GM13976 (cell line): Measurements from ENCODE around the gene PI4KA.

Source experiments
- DNase-seq: peaks from one replicate; pipeline ENCODE4 v3.0.0; 2012; ENCODE audit warnings: low spot score
- CTCF ChIP-seq: IDR thresholded peaks from 2 replicates; pipeline ENCODE4 v1.5.1; 2012; ENCODE audit warnings: borderline replicate concordance, mild to moderate bottlenecking; ENCODE audit not compliant: insufficient read depth; ENCODE audit errors: extremely low read depth, missing control alignments, control extremely low read depth
- in situ Hi-C: fragments of 300-500 bp; cut with MboI; formaldehyde crosslinking; loops from one replicate; pipeline ENCODE4 v1.12.0; 2022; ENCODE audit warnings: low sequenced_read_pairs, mixed read lengths, inconsistent platforms; ENCODE audit not compliant: unreplicated experiment

The PI4KA gene

GRCh38 chr22:20658433-20659222 lies 200.0 kb downstream of the PI4KA start:
- TF ChIP-seq CTCF = no peak
- DNase-seq = no peak
- in situ Hi-C loops = no loop called here

GRCh38 chr22:20657963-20658362 lies 200.6 kb downstream of the PI4KA start:
- DNase-seq = no peak
- no peak for TF ChIP-seq CTCF
- in situ Hi-C loops = no loop called here
